Measurements from ENCODE around the gene DHRS7B. TPM values are rescaled to one million over a fixed set of nuclear protein-coding genes. Genes with fewer than 3 reads are reported as not detected.
"Not testable (repeated sequence)": the region's sequence is repeated elsewhere in the genome, so short reads cannot be mapped to it uniquely, and the experiment has no call there.

Gene DHRS7B
- total and polyA plus RNA-seq, 2 donors (not counting 1 experiment from before 2014, with no cell fraction given): 15.5 to 21.5 TPM

DNA sequence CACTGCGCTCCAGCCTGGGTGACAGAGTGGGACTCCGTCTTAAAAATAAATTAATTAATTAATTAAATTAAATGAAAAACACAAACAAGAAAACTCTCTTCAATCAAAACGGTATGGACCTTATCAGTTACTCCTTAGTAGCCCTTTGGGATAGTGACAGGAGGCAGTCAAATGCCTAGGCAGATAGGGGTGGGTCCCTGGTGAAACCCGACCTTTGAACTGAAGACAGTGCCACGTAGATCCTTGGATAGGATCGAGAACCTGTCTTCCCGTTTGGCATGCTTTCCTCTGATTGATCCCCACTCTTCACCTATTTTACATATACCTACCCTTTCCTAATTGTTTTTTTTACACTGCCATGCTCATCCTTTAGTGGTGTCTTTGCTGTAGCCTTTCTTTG lies 22.2 kb upstream of the DHRS7B start:
- Histone ChIP-seq H3K9ac (ENCODE audit: insufficient read depth, low read length) (no peak overlapping the region), H2AFZ (ENCODE audit: low read length) (no peak overlapping the region)

DNA sequence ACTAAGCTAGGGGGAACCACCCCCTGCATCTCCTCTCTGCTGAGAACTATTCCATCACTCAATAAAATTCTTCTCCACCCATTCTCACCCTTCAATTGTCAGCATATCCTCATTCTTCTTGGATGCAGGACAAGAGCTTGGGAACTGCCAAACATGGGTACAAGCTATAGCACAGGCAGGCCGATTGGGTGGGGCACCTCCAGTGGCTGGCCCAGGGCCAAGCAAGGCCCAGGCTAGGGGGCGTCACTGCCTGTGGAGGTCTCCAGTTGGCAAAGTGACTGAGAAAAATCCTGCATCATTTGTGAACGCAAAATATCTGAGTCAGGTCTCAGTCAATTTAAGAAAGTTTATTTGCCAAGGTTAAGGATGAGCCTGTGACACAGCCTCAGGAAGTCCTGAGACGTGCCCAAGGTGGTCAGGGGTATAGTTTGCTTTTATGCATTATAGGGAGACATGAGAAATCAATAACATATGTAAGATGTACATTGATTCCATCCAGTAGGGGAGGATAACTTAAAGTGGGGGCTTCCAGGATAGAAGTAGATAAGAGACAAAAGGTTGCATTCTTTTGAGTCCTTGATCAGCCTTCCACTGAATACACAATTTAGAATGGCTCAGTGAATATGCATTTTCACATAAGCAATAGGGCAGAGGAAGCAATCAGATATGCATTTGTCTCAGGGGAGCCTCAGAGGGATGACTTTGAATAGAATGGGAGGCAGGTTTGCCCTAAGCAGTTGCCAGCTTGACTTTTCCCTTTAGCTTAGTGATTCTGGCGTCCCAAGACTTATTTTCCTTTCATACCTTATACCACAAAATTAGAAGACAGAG lies 21.5 kb upstream of the DHRS7B start:
- Histone ChIP-seq H3K36me3 (ENCODE audit: control insufficient read depth, insufficient read depth, low read length) (no peaks in the 10 kb centered on the region), H3K4me2 (ENCODE audit: extremely low read depth, insufficient read depth, low read length) (no peak overlapping the region), H4K20me1 (ENCODE audit: control insufficient read depth, extremely low read depth, insufficient read depth, low read length) (no peaks in the 10 kb centered on the region), H3K27me3 (ENCODE audit: control insufficient read depth, insufficient read depth, low read length) (peaks cover 2% of the 10 kb centered on the region), H3K9ac (ENCODE audit: insufficient read depth, low read length) (no peak overlapping the region), H3K27ac (ENCODE audit: insufficient read depth, low read length) (no peak overlapping the region), H3K4me1 (ENCODE audit: control insufficient read depth, extremely low read depth, insufficient read depth, low read length) (no peaks in the 10 kb centered on the region), H3K4me3 (replicated peaks in 1 of 4; ENCODE audit: control extremely low read depth in 1 of 4, insufficient read depth in 1 of 4, low read depth in 3 of 4, low read length in 4 of 4) (no peak overlapping the region), H3K9me3 (ENCODE audit: control insufficient read depth, insufficient read depth, low read depth, low read length) (no peaks in the 10 kb centered on the region), H3K79me2 (ENCODE audit: control insufficient read depth, insufficient read depth, low read length) (no peaks in the 10 kb centered on the region), H2AFZ (ENCODE audit: low read length) (no peak overlapping the region)
- TF ChIP-seq, protein P1, sequence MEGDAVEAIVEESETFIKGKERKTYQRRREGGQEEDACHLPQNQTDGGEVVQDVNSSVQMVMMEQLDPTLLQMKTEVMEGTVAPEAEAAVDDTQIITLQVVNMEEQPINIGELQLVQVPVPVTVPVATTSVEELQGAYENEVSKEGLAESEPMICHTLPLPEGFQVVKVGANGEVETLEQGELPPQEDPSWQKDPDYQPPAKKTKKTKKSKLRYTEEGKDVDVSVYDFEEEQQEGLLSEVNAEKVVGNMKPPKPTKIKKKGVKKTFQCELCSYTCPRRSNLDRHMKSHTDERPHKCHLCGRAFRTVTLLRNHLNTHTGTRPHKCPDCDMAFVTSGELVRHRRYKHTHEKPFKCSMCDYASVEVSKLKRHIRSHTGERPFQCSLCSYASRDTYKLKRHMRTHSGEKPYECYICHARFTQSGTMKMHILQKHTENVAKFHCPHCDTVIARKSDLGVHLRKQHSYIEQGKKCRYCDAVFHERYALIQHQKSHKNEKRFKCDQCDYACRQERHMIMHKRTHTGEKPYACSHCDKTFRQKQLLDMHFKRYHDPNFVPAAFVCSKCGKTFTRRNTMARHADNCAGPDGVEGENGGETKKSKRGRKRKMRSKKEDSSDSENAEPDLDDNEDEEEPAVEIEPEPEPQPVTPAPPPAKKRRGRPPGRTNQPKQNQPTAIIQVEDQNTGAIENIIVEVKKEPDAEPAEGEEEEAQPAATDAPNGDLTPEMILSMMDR (conservative IDR thresholded peaks at IDR 0.05 in 1 of 2, IDR thresholded peaks at IDR 0.05 in 1 of 2; ENCODE audit: low read depth in 1 of 2, low read length in 2 of 2): no peak
- TF ChIP-seq EZH2 (IDR thresholded peaks at IDR 0.05; ENCODE audit: low read length, missing control alignments): no peak
- DNase-seq (ENCODE audit: low read depth in 2 of 2): no peak

More for the DNA sequence above, 22.2 kb upstream of the DHRS7B start:
- H3K9me3 ChIP-seq (ENCODE audit: control insufficient read depth, insufficient read depth, low read depth, low read length): no peaks in the 10 kb centered on the region
- H3K36me3 ChIP-seq (ENCODE audit: control insufficient read depth, insufficient read depth, low read length): no peaks in the 10 kb centered on the region
- no peak overlapping the region for H3K4me3 ChIP-seq (replicated peaks in 1 of 4; ENCODE audit: control extremely low read depth in 1 of 4, insufficient read depth in 1 of 4, low read depth in 3 of 4, low read length in 4 of 4)
- no peak overlapping the region for H3K4me2 ChIP-seq (ENCODE audit: extremely low read depth, insufficient read depth, low read length)
- H3K4me1 ChIP-seq (ENCODE audit: control insufficient read depth, extremely low read depth, insufficient read depth, low read length): no peaks in the 10 kb centered on the region
- H3K27ac ChIP-seq (ENCODE audit: insufficient read depth, low read length): no peak overlapping the region
- peaks cover 2% of the 10 kb centered on the region for H3K27me3 ChIP-seq (ENCODE audit: control insufficient read depth, insufficient read depth, low read length)
- H4K20me1 ChIP-seq (ENCODE audit: control insufficient read depth, extremely low read depth, insufficient read depth, low read length): no peaks in the 10 kb centered on the region
- H3K79me2 ChIP-seq (ENCODE audit: control insufficient read depth, insufficient read depth, low read length): no peaks in the 10 kb centered on the region
- TF ChIP-seq, protein P1 (conservative IDR thresholded peaks at IDR 0.05 in 1 of 2, IDR thresholded peaks at IDR 0.05 in 1 of 2; ENCODE audit: low read depth in 1 of 2, low read length in 2 of 2): no peak
- TF ChIP-seq EZH2 (IDR thresholded peaks at IDR 0.05; ENCODE audit: low read length, missing control alignments): no peak
- no peak for DNase-seq (ENCODE audit: low read depth in 2 of 2)

DNA sequence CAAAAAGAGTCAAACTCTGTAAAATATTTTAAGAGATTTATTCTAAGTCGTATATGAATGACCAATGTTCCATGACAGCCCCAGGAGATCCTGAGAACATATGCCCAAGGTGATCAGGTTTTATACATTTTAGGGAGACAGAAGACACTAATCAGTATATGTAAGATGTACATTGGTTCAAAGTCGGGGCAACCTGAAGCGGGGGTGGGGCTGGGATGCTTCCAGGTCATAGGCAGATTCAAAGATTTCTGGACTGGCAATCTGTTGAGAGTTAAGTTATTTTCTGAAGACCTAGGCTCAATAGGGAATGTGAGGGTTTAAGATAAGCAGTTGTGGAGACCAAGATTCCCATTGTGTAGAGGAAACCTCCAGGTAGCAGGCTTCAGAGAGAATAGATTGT lies 20.4 kb upstream of the DHRS7B start:
- no peak for TF ChIP-seq EZH2 (IDR thresholded peaks at IDR 0.05; ENCODE audit: low read length, missing control alignments)
- TF ChIP-seq, protein P1 (conservative IDR thresholded peaks at IDR 0.05 in 1 of 2, IDR thresholded peaks at IDR 0.05 in 1 of 2; ENCODE audit: low read depth in 1 of 2, low read length in 2 of 2): no peak
- no peak overlapping the region for H2AFZ ChIP-seq (ENCODE audit: low read length)
- no peak overlapping the region for H3K4me3 ChIP-seq (replicated peaks in 1 of 4; ENCODE audit: control extremely low read depth in 1 of 4, insufficient read depth in 1 of 4, low read depth in 3 of 4, low read length in 4 of 4)
- no peaks in the 10 kb centered on the region for H3K9me3 ChIP-seq (ENCODE audit: control insufficient read depth, insufficient read depth, low read depth, low read length)
- peaks cover 2% of the 10 kb centered on the region for H3K27me3 ChIP-seq (ENCODE audit: control insufficient read depth, insufficient read depth, low read length)
- no peak overlapping the region for H3K4me2 ChIP-seq (ENCODE audit: extremely low read depth, insufficient read depth, low read length)
- no peak overlapping the region for H3K9ac ChIP-seq (ENCODE audit: insufficient read depth, low read length)
- H3K4me1 ChIP-seq (ENCODE audit: control insufficient read depth, extremely low read depth, insufficient read depth, low read length): no peaks in the 10 kb centered on the region
- DNase-seq (ENCODE audit: low read depth in 2 of 2): no peak
- no peak overlapping the region for H3K27ac ChIP-seq (ENCODE audit: insufficient read depth, low read length)
- no peaks in the 10 kb centered on the region for H3K79me2 ChIP-seq (ENCODE audit: control insufficient read depth, insufficient read depth, low read length)
- no peaks in the 10 kb centered on the region for H3K36me3 ChIP-seq (ENCODE audit: control insufficient read depth, insufficient read depth, low read length)
- no peaks in the 10 kb centered on the region for H4K20me1 ChIP-seq (ENCODE audit: control insufficient read depth, extremely low read depth, insufficient read depth, low read length)

DNA sequence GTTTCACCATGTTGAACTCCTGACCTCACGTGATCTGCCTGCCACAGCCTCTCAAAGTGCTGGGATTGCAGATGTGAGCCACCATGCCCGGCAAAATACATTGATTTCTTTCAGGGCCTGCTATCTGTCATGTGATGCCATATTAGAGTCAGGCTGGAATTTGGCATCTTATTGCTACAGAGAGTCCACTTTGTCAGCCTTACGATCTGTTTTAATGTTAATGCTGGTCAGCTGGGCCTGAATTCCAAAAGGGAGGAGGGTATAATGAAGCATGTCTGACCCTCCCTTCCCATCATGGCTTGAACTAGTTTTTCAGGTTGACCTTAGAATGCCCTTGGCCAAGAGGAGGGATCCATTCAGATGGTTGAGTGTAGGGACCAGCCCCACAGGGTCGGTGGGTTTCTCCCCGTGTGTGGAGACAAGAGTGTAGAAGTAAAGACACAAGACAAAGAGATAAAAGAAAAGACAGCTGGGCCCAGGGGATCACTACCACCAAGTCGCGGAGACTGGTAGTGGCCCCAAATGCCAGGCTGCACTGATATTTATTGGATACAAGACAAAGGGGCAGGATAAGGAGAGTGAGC lies 19.6 kb upstream of the DHRS7B start:
- H3K9ac ChIP-seq (ENCODE audit: insufficient read depth, low read length); H3K9me3 ChIP-seq (ENCODE audit: control insufficient read depth, insufficient read depth, low read depth, low read length); H3K27ac ChIP-seq (ENCODE audit: insufficient read depth, low read length); H3K36me3 ChIP-seq (ENCODE audit: control insufficient read depth, insufficient read depth, low read length); H3K4me1 ChIP-seq (ENCODE audit: control insufficient read depth, extremely low read depth, insufficient read depth, low read length); H3K79me2 ChIP-seq (ENCODE audit: control insufficient read depth, insufficient read depth, low read length); DNase-seq (ENCODE audit: low read depth in 2 of 2); H3K4me3 ChIP-seq (replicated peaks in 1 of 4; ENCODE audit: control extremely low read depth in 1 of 4, insufficient read depth in 1 of 4, low read depth in 3 of 4, low read length in 4 of 4); H3K4me2 ChIP-seq (ENCODE audit: extremely low read depth, insufficient read depth, low read length); H4K20me1 ChIP-seq (ENCODE audit: control insufficient read depth, extremely low read depth, insufficient read depth, low read length); H2AFZ ChIP-seq (ENCODE audit: low read length); H3K27me3 ChIP-seq (ENCODE audit: control insufficient read depth, insufficient read depth, low read length): not testable (repeated sequence)
